Uterus (tissue), 4 donors: ENCODE measurements around the gene SMOC1. TPM values are rescaled to one million over a fixed set of nuclear protein-coding genes. Genes with fewer than 3 reads are reported as not detected.

ENCODE experiments used
- DNase-seq, 2 donors: peaks; one replicate each; pipeline ENCODE4 v3.0.0-alpha.2; 2019 to 2020
- H3K27ac ChIP-seq, 2 donors: fragments of 200-600 bp; sonication (generic); 1 replicate in 1 of 2; 2 replicates in 1 of 2; pipeline ENCODE4 v1.5.1; 2016 to 2018
- H3K27me3 ChIP-seq, 2 donors: fragments of 200-600 bp; sonication (generic); one replicate each; pipeline ENCODE4 v1.5.1; 2018 to 2019; ENCODE audit warnings: control low read depth in 1 of 2
- H3K36me3 ChIP-seq, 2 donors: fragments of 200-600 bp; sonication (generic); one replicate each; pipeline ENCODE4 v1.5.1; 2019; ENCODE audit warnings: control low read depth in 1 of 2
- H3K4me1 ChIP-seq, 2 donors: fragments of 200-600 bp; sonication (generic); one replicate each; pipeline ENCODE4 v1.5.1; 2018 to 2019; ENCODE audit warnings: control low read depth in 1 of 2
- H3K4me3 ChIP-seq, 2 donors: fragments of 200-600 bp; sonication (generic); 1 replicate in 1 of 2; 2 replicates in 1 of 2; pipeline ENCODE4 v1.5.1; 2018 to 2019; ENCODE audit warnings: mild to moderate bottlenecking in 1 of 2
- H3K9me3 ChIP-seq, 2 donors: fragments of 200-600 bp; sonication (generic); one replicate each; pipeline ENCODE4 v1.5.1; 2019; ENCODE audit warnings: control low read depth in 1 of 2
- CTCF ChIP-seq, 4 experiments: fragments of 200-600 bp in 2 of 4; fragments of 450-650 bp in 2 of 4; sonication (generic) in 2 of 4; IDR thresholded peaks; one replicate each; pipeline ENCODE4 v1.5.1; 2016 to 2019; ENCODE audit warnings: antibody characterized with exemption in 4 of 4, mild to moderate bottlenecking in 2 of 4, moderate library complexity in 1 of 4
- POLR2A ChIP-seq, 2 donors: fragments of 450-650 bp; IDR thresholded peaks; one replicate each; pipeline ENCODE4 v1.6.1; 2016; ENCODE audit warnings: antibody characterized with exemption in 2 of 2, mild to moderate bottlenecking in 1 of 2, moderate library complexity in 1 of 2
- intact Hi-C: fragments of 100-400 bp; cut with DNase I; formaldehyde crosslinking; loops from one replicate; pipeline ENCODE4 v1.15.1; 2023; ENCODE audit warnings: low total_unique reads
- total RNA-seq, 4 donors: library from RNA; depleted of rRNA in 3 of 4; stranded (reverse); fragments of >200 nt in 3 of 4; gene quantifications; one replicate each; pipeline versions ENCODE4 v1.1.0 to v1.2.4, GENCODE V29; 2014 to 2023
- donor health status: DM: yes; HTN: yes; CAD: no.

The SMOC1 gene
- total RNA-seq, 4 donors from 2014 or later, result 0.59 to 2.1 (median 2.0) TPM; not detected in 1

GRCh38 chr14:70033561-70033960, 154.3 kb downstream of the SMOC1 start:
- Histone ChIP-seq H3K36me3 (no peaks in the 10 kb centered on the region), H3K27me3 (no peaks in the 10 kb centered on the region), H3K27ac (no peak overlapping the region), H3K9me3 (no peaks in the 10 kb centered on the region), H3K4me3 (no peak overlapping the region), H3K4me1 (no peaks in the 10 kb centered on the region)
- DNase-seq, result no peak
- TF ChIP-seq CTCF (IDR thresholded peaks at IDR 0.05), result no peak
- TF ChIP-seq POLR2A (IDR thresholded peaks at IDR 0.05), result no peak
- intact Hi-C loops, result no loop called here

- H3K36me3 ChIP-seq, result no peaks in the 10 kb centered on the region
- intact Hi-C loops, result no loop called here
- TF ChIP-seq CTCF (IDR thresholded peaks at IDR 0.05) (no peak), POLR2A (IDR thresholded peaks at IDR 0.05) (no peak)
These were observed 155.0 kb downstream of the SMOC1 start for GRCh38 chr14:70034257-70034656.

DNA sequence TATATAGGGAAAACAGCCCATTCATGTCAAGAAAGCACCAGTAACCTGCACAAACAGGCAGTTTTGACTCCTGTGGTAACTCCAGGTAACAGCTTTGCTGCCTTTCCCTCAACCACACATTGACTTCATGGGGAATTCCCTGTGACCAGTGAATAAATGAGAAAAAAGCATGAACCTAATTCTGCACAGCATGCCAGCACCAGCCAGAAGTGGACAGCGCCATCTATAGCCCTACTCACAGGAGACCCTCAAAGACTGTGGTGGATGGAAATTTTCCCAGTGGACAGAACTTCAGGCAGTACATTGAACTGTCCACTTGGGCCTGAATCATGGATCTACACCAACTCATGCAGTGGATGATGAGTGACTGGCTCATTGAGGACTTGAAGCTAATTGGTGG, 157.4 kb downstream of the SMOC1 start:
- no peaks in the 10 kb centered on the region for H3K27me3 ChIP-seq
- no peaks in the 10 kb centered on the region for H3K4me1 ChIP-seq
- no peak for TF ChIP-seq CTCF (IDR thresholded peaks at IDR 0.05)
- TF ChIP-seq POLR2A (IDR thresholded peaks at IDR 0.05), result no peak
- no peak overlapping the region for H3K27ac ChIP-seq
- no peaks in the 10 kb centered on the region for H3K36me3 ChIP-seq
- DNase-seq, result no peak
- H3K4me3 ChIP-seq, result no peak overlapping the region
- intact Hi-C loops, result no loop called here
- no peaks in the 10 kb centered on the region for H3K9me3 ChIP-seq

More at GRCh38 chr14:70034257-70034656, 155.0 kb downstream of the SMOC1 start:
- Histone ChIP-seq H3K9me3 (no peaks in the 10 kb centered on the region), H3K4me1 (no peaks in the 10 kb centered on the region), H3K4me3 (no peak overlapping the region), H3K27me3 (no peaks in the 10 kb centered on the region), H3K27ac (no peak overlapping the region)
- DNase-seq, result no peak

- DNase-seq, result no peak
- no peak overlapping the region for H3K27ac ChIP-seq
- H3K27me3 ChIP-seq, result no peaks in the 10 kb centered on the region
- TF ChIP-seq CTCF (IDR thresholded peaks at IDR 0.05) (no peak), POLR2A (IDR thresholded peaks at IDR 0.05) (no peak)
- H3K4me3 ChIP-seq, result no peak overlapping the region
- H3K9me3 ChIP-seq, result no peaks in the 10 kb centered on the region
- no peaks in the 10 kb centered on the region for H3K36me3 ChIP-seq
- intact Hi-C loops, result no loop called here
- H3K4me1 ChIP-seq, result no peaks in the 10 kb centered on the region
These were observed 163.8 kb downstream of the SMOC1 start for GRCh38 chr14:70043001-70043400.

GRCh38 chr14:70045310-70045709, 166.1 kb downstream of the SMOC1 start:
- Histone ChIP-seq H3K9me3 (no peaks in the 10 kb centered on the region), H3K4me1 (no peaks in the 10 kb centered on the region), H3K27me3 (no peaks in the 10 kb centered on the region), H3K27ac (no peak overlapping the region), H3K36me3 (no peaks in the 10 kb centered on the region), H3K4me3 (no peak overlapping the region)
- TF ChIP-seq POLR2A (IDR thresholded peaks at IDR 0.05), result no peak
- TF ChIP-seq CTCF (IDR thresholded peaks at IDR 0.05), result no peak
- no peak for DNase-seq
- intact Hi-C loops, result no loop called here
